ENCODE data around the gene BEST2.
"Not testable (repeated sequence)": the region's sequence is repeated elsewhere in the genome, so short reads cannot be mapped to it uniquely, and the experiment has no call there.

Gene BEST2

DNA sequence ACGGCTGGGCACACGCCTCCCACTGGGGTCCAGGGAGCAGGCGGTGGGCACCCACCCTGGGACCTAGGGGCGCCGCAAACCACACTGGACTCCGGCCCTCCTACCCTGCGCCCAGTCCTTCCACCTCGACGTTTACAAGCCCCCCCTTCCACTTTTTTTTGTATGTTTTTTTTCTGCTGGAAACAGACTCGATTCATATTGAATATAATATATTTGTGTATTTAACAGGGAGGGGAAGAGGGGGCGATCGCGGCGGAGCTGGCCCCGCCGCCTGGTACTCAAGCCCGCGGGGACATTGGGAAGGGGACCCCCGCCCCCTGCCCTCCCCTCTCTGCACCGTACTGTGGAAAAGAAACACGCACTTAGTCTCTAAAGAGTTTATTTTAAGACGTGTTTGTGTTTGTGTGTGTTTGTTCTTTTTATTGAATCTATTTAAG is 41.3 kb downstream of the BEST2 start:
- Mint-ChIP-seq H3K27me3 (ENCODE audit: low read depth) (no peaks in the 10 kb centered on the region), H3K4me3 (peak overlapping the region; percentile 95), H3K36me3 (ENCODE audit: low read depth) (peaks cover 9% of the 10 kb centered on the region), H3K27ac (peak overlapping the region; percentile 99), H3K4me1 (ENCODE audit: low read depth) (peaks cover 38% of the 10 kb centered on the region), H3K9me3 (no peaks in the 10 kb centered on the region)

DNA sequence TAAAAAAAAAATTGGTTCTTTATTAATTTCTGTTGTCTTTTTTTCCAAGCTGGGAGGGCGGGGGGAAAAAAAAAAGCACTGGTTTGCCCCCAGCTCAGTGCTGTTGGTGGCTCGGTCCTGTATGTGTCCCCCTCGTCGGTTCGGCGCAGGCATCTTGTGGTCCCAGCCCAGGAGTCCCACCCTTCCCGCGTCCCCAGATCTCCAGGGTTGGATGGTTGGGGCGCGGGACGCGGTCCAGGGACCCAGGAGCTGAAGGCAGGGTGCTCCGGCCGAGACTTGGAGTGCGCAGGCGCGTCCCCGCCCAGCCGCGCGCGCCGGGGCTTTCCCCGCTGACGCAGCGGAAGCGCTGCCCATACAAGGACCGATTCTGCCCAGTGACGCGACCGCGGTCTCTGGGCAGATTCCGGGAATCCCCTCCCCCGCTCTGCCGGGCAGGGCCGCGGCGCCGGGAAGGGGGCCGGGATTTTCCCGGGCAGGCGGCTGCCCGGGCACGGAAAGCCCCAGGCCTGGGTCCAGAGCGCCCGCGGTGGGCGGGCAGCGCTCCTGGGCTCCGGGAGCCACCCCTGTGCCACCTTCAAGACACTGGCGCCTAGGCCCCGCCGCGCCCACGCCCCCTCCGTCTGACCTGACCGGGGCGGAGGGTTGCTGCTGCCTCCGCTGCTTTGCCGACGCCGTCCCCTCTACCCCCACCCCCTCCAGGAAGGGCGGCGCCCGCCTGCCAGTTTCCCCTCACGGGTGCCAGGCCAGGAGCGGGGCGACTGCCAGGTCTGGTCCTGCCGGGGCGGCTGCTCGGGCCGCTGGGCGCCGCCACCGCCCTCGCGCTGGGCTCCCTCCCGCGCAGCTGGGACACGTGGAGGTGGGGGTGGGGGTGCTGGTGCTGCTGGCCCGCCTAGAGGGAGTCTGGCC is 42.0 kb downstream of the BEST2 start:
- H3K4me3 Mint-ChIP-seq = peak overlapping the region; percentile 95
- H3K27me3 Mint-ChIP-seq (ENCODE audit: low read depth) = no peaks in the 10 kb centered on the region
- no peaks in the 10 kb centered on the region for H3K9me3 Mint-ChIP-seq
- peaks cover 9% of the 10 kb centered on the region for H3K36me3 Mint-ChIP-seq (ENCODE audit: low read depth)
- H3K27ac Mint-ChIP-seq = peak overlapping the region; percentile 99
- H3K4me1 Mint-ChIP-seq (ENCODE audit: low read depth) = peaks cover 36% of the 10 kb centered on the region

DNA sequence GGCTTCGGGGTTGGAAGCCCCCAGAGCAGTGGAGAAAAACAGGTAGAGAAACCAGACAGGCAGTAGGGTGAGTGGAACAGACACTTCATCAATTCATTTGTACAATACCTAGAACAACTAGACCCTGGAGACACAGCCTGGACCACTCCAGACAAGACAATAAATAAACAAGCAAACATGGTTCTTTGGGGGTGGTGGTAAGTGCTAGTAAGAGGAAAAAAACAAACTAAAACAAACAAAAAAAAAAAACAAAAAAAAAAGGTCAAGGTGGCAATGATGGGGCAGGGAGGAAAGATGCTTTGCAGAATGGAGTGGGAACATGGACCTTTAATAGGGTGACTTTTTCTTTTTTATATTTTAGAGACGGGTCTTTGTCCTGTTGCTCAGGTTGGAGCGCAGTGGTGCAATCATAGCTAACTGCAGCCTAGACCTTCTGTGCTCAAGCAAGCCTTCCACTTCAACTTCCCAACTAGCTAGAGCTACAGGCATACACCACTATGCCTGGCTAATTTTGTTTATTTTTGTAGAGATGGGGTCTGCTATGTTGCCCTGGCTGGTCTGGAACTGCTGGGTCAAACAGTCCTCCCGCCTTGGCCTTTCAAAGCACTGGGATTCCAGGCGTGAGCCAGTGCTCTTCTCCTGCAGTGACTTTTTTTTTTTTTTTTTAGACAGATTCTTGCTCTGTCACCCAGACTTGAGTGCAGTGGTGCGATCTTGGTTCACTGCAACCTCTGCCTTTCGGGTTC is 42.8 kb downstream of the BEST2 start:
- Mint-ChIP-seq H3K4me3 (peak overlapping the region; percentile 82), H3K4me1 (ENCODE audit: low read depth) (peaks cover 30% of the 10 kb centered on the region), H3K27me3 (ENCODE audit: low read depth) (no peaks in the 10 kb centered on the region), H3K27ac (peak overlapping the region; percentile 97), H3K36me3 (ENCODE audit: low read depth) (peaks cover 11% of the 10 kb centered on the region), H3K9me3 (no peaks in the 10 kb centered on the region)

DNA sequence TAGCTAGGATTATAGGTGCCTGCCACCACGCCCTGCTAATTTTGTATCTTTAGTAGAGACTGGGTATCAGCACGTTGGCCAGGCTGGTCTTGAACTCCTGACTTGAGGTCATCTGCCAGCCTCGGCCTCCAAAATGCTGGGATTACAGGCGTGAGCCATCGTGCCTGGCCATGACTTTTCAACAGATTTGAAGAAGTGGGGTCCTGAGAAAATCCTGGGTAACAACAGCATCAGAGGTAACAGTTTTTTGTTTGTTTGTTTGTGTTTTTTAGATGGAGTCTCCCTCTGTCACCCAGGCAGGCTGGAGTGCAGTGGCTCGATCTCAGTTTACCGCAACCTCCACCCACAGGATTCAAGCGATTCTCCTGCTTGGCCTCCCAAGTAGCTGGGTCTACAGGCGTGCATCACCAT is 43.4 kb downstream of the BEST2 start:
- Mint-ChIP-seq H3K36me3 (ENCODE audit: low read depth) (peaks cover 11% of the 10 kb centered on the region), H3K4me1 (ENCODE audit: low read depth) (peaks cover 34% of the 10 kb centered on the region), H3K27ac (peak overlapping the region; percentile 97), H3K9me3 (no peaks in the 10 kb centered on the region), H3K27me3 (ENCODE audit: low read depth) (no peaks in the 10 kb centered on the region), H3K4me3 (peak overlapping the region; percentile 82)

DNA sequence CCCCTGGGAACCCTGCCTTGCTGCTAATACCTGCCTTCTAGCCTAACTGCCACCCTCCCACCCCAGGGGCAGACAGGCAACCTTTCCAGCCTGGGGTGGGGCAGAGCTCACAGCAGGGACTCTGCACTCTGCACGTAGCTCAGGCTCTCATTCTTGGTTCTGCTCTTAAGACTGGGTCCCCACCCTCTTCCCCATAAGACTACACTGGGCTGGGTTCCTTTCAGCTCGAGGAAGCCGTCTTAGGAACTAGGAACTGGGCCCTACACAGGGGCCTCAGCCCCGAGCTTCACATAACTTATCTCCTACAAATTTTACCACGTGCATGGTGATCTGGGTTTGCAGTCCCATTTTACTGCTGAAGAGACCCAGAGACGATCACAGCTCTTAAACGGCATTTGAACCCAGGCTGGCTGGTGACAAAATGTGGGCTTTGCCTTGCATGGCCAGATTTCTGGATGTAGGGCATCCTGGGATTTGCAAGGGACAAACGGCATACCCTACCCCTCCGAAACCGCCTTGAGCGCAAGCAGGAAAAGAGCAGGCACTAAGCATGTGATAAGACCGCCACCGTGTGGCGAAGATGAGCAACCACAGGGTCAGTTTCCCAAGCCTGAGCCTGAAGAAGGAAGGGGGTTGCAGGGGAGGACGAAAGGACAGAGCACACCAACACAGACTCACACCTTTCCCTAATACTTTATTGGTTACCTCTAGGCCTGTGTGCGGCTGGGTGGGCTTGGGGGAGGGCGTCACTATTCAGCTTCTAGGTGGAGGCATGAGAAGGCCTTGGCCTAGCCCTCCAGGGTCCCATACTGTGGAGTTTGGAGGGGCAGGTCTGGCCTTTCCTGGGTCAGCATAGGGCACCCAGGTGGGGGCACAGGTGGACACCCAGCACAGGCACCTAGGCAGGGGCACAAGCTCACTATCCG is 44.8 kb downstream of the BEST2 start:
- no peaks in the 10 kb centered on the region for H3K9me3 Mint-ChIP-seq
- peaks cover 14% of the 10 kb centered on the region for H3K36me3 Mint-ChIP-seq (ENCODE audit: low read depth)
- no peaks in the 10 kb centered on the region for H3K27me3 Mint-ChIP-seq (ENCODE audit: low read depth)
- peak overlapping the region; percentile 69 for H3K4me3 Mint-ChIP-seq
- H3K4me1 Mint-ChIP-seq (ENCODE audit: low read depth) = peaks cover 31% of the 10 kb centered on the region
- H3K27ac Mint-ChIP-seq = peak overlapping the region; percentile 85

DNA sequence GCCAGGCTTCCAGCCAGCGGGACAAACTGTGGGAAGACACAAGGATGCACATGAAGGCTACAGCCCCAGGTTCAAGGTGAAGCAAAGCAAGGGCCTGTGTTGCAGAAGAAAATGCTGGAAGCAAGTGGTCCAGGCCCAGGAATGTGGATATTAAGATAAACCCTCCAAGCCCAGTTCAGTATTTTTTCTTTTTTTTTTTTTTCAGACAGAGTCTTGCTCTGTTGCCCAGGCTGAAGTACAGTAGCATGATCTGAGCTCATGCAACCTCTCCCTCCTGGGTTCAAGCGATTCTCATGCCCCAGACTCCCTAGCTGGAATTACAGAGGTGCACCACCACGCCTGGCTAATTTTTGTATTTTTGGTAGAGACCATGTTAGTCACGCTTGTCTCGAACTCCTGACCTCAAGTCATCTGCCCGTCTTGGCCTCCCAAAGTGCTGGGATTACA is 45.6 kb downstream of the BEST2 start:
- Mint-ChIP-seq H3K27ac (peak overlapping the region; percentile 15), H3K9me3 (no peaks in the 10 kb centered on the region), H3K36me3 (ENCODE audit: low read depth) (peaks cover 15% of the 10 kb centered on the region), H3K4me3 (no peak overlapping the region), H3K27me3 (ENCODE audit: low read depth) (no peaks in the 10 kb centered on the region), H3K4me1 (ENCODE audit: low read depth) (peaks cover 33% of the 10 kb centered on the region)

DNA sequence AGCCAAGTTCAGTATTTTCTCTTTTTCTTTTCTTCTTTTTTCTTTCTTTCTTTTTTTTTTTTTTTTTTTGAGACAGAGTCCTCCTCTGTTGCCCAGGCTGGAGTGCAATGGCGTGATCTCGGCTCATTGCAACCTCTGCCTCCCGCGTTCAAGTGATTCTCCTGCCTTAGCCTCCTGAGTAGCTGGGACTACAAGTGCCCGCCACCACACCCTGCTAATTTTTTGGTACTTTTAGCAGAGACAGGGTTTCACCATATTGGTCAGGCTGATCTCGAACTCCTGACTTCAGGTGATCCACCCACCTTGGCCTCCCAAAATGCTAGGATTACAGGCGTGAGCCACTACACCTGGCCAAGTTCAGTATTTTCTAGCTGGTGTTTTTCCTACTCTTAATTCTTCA is 46.0 kb downstream of the BEST2 start:
- H3K27me3 Mint-ChIP-seq (ENCODE audit: low read depth); H3K4me3 Mint-ChIP-seq; H3K27ac Mint-ChIP-seq; H3K9me3 Mint-ChIP-seq: not testable (repeated sequence)
- peaks cover 18% of the 10 kb centered on the region for H3K36me3 Mint-ChIP-seq (ENCODE audit: low read depth)
- peaks cover 37% of the 10 kb centered on the region for H3K4me1 Mint-ChIP-seq (ENCODE audit: low read depth)

DNA sequence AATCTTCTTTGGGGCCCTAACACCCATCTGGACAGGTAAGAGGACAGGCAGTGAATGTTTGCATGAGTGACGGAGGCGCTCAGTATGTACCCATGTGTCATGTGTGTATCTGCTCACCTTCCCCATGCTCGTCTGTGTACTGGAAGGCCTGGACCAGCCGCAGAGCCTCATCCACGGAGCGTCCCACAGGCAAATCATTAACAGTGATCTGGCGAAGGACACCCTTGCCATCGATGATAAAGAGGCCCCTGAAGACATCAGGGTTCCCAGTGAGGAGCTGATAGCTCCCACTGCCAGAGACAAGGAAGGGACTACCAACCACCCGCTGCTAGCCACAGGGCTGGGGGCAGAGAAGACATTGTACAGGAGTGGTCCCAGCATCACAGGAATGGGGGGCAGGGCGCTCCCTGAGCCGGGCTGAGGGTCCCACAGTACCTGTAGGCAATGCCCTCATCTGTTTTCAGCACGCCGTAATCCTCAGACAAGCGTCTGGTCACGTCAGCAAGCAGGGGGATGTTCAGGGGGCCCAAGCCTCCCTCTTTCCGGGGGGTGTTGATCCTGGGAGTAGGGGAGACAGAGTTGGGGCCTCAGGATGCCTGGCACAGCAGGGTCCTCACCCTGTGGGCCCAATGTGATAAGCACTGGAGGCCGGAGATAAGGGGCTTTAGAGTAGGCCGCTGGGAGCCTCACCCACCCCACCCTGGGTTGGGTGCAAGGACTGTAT is 48.3 kb downstream of the BEST2 start:
- no peaks in the 10 kb centered on the region for H3K27me3 Mint-ChIP-seq (ENCODE audit: low read depth)
- no peaks in the 10 kb centered on the region for H3K9me3 Mint-ChIP-seq
- peak overlapping the region; percentile 86 for H3K4me3 Mint-ChIP-seq
- H3K4me1 Mint-ChIP-seq (ENCODE audit: low read depth) = peaks cover 31% of the 10 kb centered on the region
- peaks cover 12% of the 10 kb centered on the region for H3K36me3 Mint-ChIP-seq (ENCODE audit: low read depth)
- H3K27ac Mint-ChIP-seq = no peak overlapping the region

DNA sequence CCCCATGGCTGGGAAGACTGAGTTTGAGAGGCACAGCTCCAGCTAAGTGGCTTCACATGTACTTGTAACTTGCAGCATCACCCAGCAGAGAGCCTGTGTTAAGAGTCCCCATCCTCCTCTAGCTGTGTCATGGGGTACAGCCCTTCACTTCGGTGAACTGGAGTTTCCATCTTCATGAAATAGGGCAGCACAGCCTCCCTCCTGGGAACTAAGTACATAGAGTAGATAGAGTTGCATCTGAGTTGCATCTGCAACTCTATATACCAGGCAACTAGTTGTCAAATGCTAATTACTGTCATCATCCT is 48.8 kb downstream of the BEST2 start:
- H3K4me3 Mint-ChIP-seq = peak overlapping the region; percentile 86
- no peaks in the 10 kb centered on the region for H3K27me3 Mint-ChIP-seq (ENCODE audit: low read depth)
- peak overlapping the region; percentile 77 for H3K27ac Mint-ChIP-seq
- peaks cover 30% of the 10 kb centered on the region for H3K4me1 Mint-ChIP-seq (ENCODE audit: low read depth)
- H3K9me3 Mint-ChIP-seq = no peaks in the 10 kb centered on the region
- peaks cover 12% of the 10 kb centered on the region for H3K36me3 Mint-ChIP-seq (ENCODE audit: low read depth)

DNA sequence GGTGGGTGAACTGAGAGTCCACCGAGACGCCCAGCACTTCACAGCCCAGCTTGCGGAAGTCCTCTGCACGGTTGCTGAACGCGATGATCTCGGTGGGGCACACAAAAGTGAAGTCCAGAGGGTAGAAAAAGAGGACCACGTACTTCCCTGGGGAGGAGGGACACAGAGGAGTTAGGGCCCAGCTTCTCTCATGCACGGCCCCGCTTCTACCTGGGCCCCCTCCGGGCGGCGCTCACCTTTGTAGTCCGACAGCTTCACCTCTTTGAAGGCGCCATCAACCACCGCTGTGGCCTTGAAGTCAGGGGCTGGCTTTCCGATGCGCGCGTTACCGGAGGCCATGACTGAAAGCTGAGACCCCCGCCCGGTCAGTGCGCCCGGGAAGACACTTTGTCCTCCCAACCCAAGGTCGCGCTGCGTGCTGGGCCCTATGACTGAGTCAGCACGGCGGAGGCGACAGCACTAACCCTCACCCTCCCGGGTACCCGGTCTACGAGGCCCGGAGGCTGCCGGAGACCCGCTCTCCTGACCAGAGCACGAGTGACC is 49.4 kb downstream of the BEST2 start:
- no peaks in the 10 kb centered on the region for H3K9me3 Mint-ChIP-seq

DNA sequence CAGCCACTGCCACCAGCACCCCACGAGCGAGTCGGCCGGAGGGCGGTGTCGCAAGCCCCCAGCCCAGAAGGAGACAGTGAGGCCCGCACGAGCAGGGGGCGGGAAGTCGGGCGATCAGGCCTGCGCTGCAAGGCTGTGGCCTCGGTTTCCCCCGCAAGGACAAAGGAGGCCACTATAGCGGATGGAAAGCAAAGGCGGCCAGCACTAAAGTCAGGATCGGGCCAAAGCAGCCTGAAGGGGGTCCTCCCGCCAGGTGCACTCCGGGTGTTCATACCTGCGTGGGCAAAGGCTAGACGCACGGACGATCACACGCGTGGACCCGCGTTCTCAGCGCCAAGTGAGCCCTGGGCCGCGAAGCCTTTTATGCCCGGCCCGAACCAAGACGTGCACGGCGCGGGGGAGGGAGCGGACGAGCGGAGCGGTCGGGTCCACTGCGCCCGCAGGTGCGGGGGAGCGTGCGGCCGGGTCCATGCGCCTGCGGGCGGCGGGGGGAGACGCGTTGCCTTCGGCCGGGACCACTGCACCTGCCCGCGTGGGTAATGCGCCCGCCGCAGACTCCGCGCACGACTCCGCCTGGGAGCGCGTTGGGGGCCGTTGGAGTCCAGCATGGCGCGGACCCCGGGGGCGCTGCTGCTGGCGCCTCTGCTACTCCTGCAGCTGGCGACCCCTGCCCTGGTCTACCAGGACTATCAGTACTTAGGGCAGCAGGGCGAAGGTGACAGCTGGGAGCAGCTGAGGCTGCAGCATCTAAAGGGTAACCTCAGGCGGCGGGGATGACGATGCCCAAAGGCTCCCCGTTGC is 50.1 kb downstream of the BEST2 start, which contains the start of the genes PRDX2 and THSD8:
TSS of gene PRDX2 (minus strand) at position 335 of the 801 bp plus-strand sequence. CDS start 539 bp downstream, outside the sequence.
TSS of gene THSD8 (plus strand) at position 604 of the 801 bp plus-strand sequence. CDS start at position 607, 3 bp downstream.
- Mint-ChIP-seq H3K4me3 (peak within 1 kb of the TSS; percentile 86), H3K27ac (peak within 1 kb of the TSS; percentile 77), H3K4me1 (ENCODE audit: low read depth) (peaks cover 23% of the 10 kb centered on the region), H3K9me3 (no peaks in the 10 kb centered on the region), H3K27me3 (ENCODE audit: low read depth) (no peaks in the 10 kb centered on the region), H3K36me3 (ENCODE audit: low read depth) (peaks cover 15% of the 10 kb centered on the region)

More for the DNA sequence above, 49.4 kb downstream of the BEST2 start:
- Mint-ChIP-seq H3K4me1 (ENCODE audit: low read depth) (peaks cover 27% of the 10 kb centered on the region), H3K36me3 (ENCODE audit: low read depth) (peaks cover 12% of the 10 kb centered on the region), H3K27me3 (ENCODE audit: low read depth) (no peaks in the 10 kb centered on the region), H3K27ac (peak overlapping the region; percentile 77), H3K4me3 (peak overlapping the region; percentile 86)

DNA sequence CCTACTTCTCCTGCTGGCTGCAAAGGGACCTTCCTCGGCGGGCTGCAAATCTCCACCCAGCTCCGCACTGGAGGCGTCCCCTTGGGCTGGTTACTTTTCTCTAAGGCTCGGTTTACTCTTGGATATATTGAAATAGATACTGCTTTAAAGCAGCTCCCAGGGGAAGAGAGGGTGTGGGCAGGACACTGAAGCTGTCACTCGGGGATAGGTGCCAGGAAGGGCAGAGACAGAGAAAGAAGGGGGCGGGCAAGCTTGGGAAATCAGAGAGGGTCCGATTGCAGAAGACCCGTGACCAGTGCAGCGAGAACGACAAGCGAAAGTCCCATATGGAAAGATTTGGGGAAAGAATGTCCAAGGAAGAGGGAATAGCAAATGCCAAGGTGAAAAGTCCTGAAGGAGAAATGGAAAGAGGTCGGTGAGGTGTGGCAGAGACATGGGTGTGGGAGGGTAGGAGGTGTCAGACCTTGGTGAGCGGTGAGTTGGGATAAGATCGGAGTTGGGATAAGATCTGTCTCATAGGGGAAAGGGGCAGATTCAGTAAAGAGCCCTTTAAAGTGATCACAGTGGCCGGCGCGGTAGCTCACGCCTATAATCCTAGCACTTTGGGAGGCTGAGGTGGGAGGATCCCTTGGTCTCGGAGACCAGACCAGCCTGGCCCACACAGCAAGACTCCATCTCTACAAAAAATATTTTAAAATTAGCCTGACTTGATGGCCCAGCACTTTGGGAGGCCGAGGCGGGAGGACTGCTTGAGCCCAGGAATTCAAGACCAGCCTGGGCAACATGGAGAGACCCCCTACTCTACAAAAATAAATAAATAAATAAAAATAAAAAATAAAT is 50.9 kb downstream of the BEST2 start:
- peak overlapping the region; percentile 73 for H3K27ac Mint-ChIP-seq
- H3K36me3 Mint-ChIP-seq (ENCODE audit: low read depth) = peaks cover 13% of the 10 kb centered on the region
- peaks cover 23% of the 10 kb centered on the region for H3K4me1 Mint-ChIP-seq (ENCODE audit: low read depth)

More for the DNA sequence above, 50.9 kb downstream of the BEST2 start:
- Mint-ChIP-seq H3K9me3 (no peaks in the 10 kb centered on the region), H3K4me3 (peak overlapping the region; percentile 86), H3K27me3 (ENCODE audit: low read depth) (no peaks in the 10 kb centered on the region)

All from T-helper 1 cell treated with Interleukin-12 subunit alpha and Interleukin-12 subunit beta and Interleukin-4 antibody, amounts not matched to agents 30 μg/mL and 1 μg/mL, for 36 hours (primary cell).